GM13976 (cell line): Measurements from ENCODE around the gene EDC3.

Source experiments
- DNase-seq: peaks from one replicate; pipeline ENCODE4 v3.0.0; 2012; ENCODE audit warnings: low spot score
- in situ Hi-C: fragments of 300-500 bp; cut with MboI; formaldehyde crosslinking; loops from one replicate; pipeline ENCODE4 v1.12.0; 2022; ENCODE audit warnings: low sequenced_read_pairs, mixed read lengths, inconsistent platforms; ENCODE audit not compliant: unreplicated experiment
- TF ChIP-seq, protein P1 (sequence below): IDR thresholded peaks from 2 replicates; pipeline ENCODE4 v1.5.1; 2012; ENCODE audit warnings: borderline replicate concordance, mild to moderate bottlenecking; ENCODE audit not compliant: insufficient read depth; ENCODE audit errors: extremely low read depth, missing control alignments, control extremely low read depth

The EDC3 gene

DNA sequence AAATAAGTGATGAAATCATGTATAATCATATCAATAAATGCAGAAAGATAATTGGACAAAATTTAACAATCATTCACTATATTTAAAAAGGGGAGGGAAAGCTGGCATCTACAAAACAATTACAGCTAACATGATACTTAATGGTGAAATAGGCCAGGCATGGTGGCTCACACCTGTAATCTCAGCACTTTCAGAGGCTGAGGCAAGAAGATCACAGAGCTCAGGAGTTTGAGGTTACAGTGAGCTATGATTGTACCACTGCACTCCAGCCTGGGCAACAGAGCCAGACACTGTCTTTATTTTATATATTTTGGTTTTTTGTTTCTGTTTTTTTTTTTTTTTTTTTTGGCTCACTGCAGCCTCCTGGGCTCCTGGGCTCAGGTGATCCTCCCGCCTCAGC is 12.1 kb downstream of the EDC3 start:
- DNase-seq: no peak
- TF ChIP-seq, protein P1, sequence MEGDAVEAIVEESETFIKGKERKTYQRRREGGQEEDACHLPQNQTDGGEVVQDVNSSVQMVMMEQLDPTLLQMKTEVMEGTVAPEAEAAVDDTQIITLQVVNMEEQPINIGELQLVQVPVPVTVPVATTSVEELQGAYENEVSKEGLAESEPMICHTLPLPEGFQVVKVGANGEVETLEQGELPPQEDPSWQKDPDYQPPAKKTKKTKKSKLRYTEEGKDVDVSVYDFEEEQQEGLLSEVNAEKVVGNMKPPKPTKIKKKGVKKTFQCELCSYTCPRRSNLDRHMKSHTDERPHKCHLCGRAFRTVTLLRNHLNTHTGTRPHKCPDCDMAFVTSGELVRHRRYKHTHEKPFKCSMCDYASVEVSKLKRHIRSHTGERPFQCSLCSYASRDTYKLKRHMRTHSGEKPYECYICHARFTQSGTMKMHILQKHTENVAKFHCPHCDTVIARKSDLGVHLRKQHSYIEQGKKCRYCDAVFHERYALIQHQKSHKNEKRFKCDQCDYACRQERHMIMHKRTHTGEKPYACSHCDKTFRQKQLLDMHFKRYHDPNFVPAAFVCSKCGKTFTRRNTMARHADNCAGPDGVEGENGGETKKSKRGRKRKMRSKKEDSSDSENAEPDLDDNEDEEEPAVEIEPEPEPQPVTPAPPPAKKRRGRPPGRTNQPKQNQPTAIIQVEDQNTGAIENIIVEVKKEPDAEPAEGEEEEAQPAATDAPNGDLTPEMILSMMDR: no peak
- in situ Hi-C loops: no loop called here

DNA sequence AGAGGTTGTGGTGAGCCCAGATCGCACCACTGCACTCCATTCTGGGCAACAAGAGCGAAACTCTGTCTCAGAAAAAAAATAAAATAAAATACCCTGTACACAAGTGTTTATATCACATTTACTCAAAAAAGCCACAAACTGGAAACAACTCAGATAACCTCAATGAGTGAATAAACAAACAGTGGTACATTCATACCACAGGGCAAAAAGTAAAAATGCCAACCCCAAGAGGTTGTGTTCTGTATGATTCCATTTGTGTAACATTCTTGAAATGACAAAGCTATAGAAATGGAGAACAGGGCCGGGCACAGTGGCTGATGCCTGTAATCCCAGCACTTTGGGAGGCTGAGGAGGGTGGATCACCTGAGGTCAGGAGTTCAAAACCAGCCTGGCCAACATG is 12.9 kb downstream of the EDC3 start:
- DNase-seq: no peak
- in situ Hi-C loops: no loop called here
- TF ChIP-seq, protein P1: no peak

DNA sequence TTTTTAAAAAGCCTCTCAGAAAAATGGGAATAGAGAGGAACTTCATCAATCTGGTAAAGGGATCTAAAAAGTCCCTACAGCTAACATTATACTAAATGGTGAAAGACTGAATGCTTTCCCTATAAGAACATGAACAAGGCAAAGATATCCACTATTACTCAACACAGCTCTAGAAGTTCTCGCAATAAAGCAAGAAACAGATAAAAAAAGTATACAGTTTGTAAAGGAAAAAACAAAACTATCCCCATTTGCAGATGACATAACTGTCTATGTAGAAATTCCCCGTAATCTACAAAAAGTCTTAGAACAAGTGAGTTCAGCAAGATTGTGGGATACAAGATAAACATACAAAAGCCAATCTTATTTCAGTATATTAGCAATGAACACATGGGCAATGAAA is 15.4 kb downstream of the EDC3 start:
- TF ChIP-seq, protein P1: no peak
- in situ Hi-C loops: no loop called here
- no peak for DNase-seq

DNA sequence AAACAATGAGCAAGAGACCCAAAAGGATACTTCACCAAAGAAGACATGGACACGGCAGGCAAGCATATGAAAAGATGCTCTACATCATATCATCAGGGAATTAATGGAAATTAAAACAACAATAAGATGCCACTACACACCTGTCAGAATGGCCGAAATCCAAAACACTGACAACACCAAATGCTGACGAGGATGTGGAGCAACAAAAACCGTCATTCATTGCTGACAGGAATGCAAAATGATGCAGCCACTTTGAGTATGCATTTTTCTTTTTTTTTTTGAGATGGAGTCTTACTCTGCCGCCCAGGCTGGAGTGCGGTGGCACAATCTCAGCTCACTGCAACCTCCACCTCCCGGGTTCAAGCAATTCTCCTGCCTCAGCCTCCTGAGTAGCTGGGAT is 19.0 kb downstream of the EDC3 start:
- in situ Hi-C loops: no loop called here
- DNase-seq: no peak
- TF ChIP-seq, protein P1: no peak

DNA sequence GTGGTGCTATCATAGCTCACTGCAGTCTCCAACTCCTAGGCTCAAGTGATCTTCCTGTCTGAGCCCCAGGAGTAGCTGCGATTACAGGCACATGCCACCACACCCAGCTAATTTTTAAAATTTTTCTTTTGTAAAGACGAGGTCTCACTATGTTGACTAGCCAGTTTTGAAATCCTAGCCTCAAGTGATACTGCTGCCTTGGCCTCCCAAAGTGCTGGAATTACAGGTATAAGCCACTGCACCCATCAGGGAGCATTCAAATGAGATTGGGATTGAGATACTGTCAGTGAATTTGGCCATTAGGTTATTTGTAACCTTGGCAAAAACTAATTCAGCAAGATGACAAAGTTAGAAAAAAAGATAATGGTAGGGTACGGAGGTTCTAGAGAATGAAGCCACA is 21.7 kb downstream of the EDC3 start:
- in situ Hi-C loops: no loop called here
- DNase-seq: no peak
- TF ChIP-seq, protein P1: no peak

DNA sequence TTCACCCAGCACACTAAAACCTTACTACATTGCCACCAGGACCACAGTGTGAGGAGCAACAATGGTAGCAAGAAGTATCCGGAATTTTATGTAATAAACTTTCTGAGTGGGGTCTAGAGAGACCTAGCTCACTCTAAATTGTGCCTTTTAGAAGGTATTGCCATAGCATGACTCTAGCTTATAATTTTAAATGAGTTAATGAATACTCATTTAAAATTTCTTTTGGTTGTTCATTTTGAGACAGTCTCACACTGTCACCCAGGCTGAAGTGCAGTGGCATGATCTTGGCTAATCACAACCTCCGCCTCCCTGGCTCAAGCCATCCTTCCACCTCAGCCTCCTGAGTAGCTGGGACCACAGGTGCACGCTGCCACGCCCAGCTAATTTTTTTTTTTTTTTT is 26.2 kb downstream of the EDC3 start:
- DNase-seq: no peak
- in situ Hi-C loops: no loop called here
- TF ChIP-seq, protein P1: no peak

DNA sequence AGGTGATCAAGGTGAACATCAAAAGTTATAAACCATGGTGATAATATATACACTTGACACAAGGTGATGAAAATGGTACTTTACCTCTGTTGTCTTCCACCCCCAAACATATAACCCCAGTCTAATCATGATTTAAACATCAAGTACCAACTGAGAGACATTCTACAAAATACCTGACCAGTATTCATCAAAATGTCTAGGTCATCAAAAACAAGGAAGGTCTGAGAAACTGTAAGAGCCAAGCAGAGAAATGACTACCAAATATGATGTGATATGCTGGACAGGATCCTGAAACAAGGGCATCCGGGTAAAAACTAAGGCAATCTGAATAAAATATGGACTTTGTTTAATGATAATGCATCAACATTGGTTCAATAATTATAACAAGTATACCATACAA is 27.8 kb downstream of the EDC3 start:
- in situ Hi-C loops: no loop called here
- no peak for DNase-seq
- TF ChIP-seq, protein P1: no peak
